C4-2B (cell line): ENCODE data around the gene VEPH1.

Experiments
- ZFX ChIP-seq: fragments of 450-650 bp; IDR thresholded peaks from 2 replicates; pipeline ENCODE4 v1.6.1; 2017
- TF ChIP-seq, protein P1 (sequence below): fragments of 450-650 bp; conservative IDR thresholded peaks from 2 replicates; pipeline ENCODE4 v1.5.1; 2017; ENCODE audit warnings: mild to moderate bottlenecking

DNA sequence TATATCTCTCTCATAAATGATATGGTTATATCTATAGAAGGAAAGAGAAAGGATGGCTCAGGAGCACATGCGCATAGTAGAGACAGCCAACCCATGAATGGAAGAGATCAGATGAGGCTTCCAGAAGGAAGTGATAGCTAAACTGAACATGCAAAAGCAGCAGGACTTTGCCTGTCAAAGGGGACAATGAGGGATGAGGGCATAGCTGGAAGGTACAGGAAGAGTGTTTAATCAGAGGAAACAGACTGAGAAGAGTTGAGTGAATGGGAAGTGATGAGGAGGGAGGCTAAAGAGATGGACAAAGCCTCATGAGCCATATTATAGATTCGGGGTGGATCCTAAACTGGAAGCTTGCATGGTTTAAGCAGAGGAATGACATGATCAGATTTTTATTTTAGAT is 26.5 kb upstream of the VEPH1 start:
- TF ChIP-seq, protein P1, sequence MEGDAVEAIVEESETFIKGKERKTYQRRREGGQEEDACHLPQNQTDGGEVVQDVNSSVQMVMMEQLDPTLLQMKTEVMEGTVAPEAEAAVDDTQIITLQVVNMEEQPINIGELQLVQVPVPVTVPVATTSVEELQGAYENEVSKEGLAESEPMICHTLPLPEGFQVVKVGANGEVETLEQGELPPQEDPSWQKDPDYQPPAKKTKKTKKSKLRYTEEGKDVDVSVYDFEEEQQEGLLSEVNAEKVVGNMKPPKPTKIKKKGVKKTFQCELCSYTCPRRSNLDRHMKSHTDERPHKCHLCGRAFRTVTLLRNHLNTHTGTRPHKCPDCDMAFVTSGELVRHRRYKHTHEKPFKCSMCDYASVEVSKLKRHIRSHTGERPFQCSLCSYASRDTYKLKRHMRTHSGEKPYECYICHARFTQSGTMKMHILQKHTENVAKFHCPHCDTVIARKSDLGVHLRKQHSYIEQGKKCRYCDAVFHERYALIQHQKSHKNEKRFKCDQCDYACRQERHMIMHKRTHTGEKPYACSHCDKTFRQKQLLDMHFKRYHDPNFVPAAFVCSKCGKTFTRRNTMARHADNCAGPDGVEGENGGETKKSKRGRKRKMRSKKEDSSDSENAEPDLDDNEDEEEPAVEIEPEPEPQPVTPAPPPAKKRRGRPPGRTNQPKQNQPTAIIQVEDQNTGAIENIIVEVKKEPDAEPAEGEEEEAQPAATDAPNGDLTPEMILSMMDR = no peak
- TF ChIP-seq ZFX = no peak
